Stimulated activated CD4-positive, alpha-beta T cell treated with anti-CD3 and anti-CD28 coated beads, Interleukin-1b, Interleukin-23, amount 100 ng/mL, for 4 hours (primary cell): Measurements from ENCODE around the gene VCPKMT.

ENCODE experiments used
- DNase-seq, 2 donors: peaks; one replicate each; pipeline ENCODE4 v3.0.0-alpha.2; 2020; ENCODE audit warnings: low read depth in 2 of 2

Gene VCPKMT

GRCh38 chr14:50067723-50068495 lies 48.5 kb downstream of the VCPKMT start:
- DNase-seq, result no peak

- no peak for DNase-seq
Measured at GRCh38 chr14:50065583-50065982, 50.8 kb downstream of the VCPKMT start.

GRCh38 chr14:50064993-50065392 lies 51.4 kb downstream of the VCPKMT start:
- DNase-seq, result peak in 1 of 2 donors; percentile 55

- no peak for DNase-seq
Measured at GRCh38 chr14:50063876-50064420, 52.4 kb downstream of the VCPKMT start.

- peak; percentile 41 to 73 for DNase-seq
Measured at GRCh38 chr14:50062438-50063085, 53.8 kb downstream of the VCPKMT start.

- peak in 1 of 2 donors; percentile 40 for DNase-seq
Measured at GRCh38 chr14:50061664-50062437, 54.5 kb downstream of the VCPKMT start.

GRCh38 chr14:50060871-50061663 lies 55.3 kb downstream of the VCPKMT start:
- peak in 1 of 2 donors; percentile 34 for DNase-seq

GRCh38 chr14:50059763-50060616 lies 56.4 kb downstream of the VCPKMT start:
- DNase-seq, result no peak
